HepG2 (cell line): ENCODE measurements around the gene PCGF3. TPM values are rescaled to one million over a fixed set of nuclear protein-coding genes. Genes with fewer than 3 reads are reported as not detected.

ENCODE experiments used
- HDAC2 ChIP-seq: sonication (generic); formaldehyde crosslinking; IDR thresholded peaks from 2 replicates; pipeline ENCODE4 v1.4.0; 2020; ENCODE audit warnings: missing genetic modification reagents
- HMGXB3 ChIP-seq: sonication (generic); formaldehyde crosslinking; IDR thresholded peaks from 2 replicates; pipeline ENCODE4 v1.4.0; 2020; ENCODE audit warnings: missing genetic modification reagents, borderline replicate concordance
- MAFG ChIP-seq: sonication (generic); formaldehyde crosslinking; IDR thresholded peaks from 2 replicates; pipeline ENCODE4 v1.5.1; 2020; ENCODE audit warnings: mild to moderate bottlenecking, missing genetic modification reagents
- MED8 ChIP-seq: sonication (generic); formaldehyde crosslinking; IDR thresholded peaks from 2 replicates; pipeline ENCODE4 v1.8.1; 2023; ENCODE audit warnings: mild to moderate bottlenecking, missing genetic modification reagents; ENCODE audit not compliant: insufficient replicate concordance
- ZNF296 ChIP-seq: sonication (generic); formaldehyde crosslinking; conservative IDR thresholded peaks from 2 replicates; pipeline ENCODE4 v1.5.0; 2020; ENCODE audit warnings: mild to moderate bottlenecking, missing genetic modification reagents
- ZNF468 ChIP-seq: sonication (generic); formaldehyde crosslinking; IDR thresholded peaks from 2 replicates; pipeline ENCODE4 v1.8.0; 2022; ENCODE audit warnings: mild to moderate bottlenecking, moderate library complexity, missing genetic modification reagents
- ZNF737 ChIP-seq: sonication (generic); formaldehyde crosslinking; IDR thresholded peaks from 2 replicates; pipeline ENCODE4 v1.5.0; 2020; ENCODE audit warnings: missing genetic modification reagents, mild to moderate bottlenecking, borderline replicate concordance
- polyA plus RNA-seq, 8 experiments: library from polyadenylated mRNA; depleted of rRNA in 3 of 8; stranded (reverse) in 7 of 8; unstranded in 1 of 8; fragments of >200 nt; fragmentation: Illumina TruSeq in 4 of 8; extraction: Trizol in 4 of 8; gene quantifications; 2 replicates each; pipeline versions ENCODE4 v1.2.1 to v1.2.3, GENCODE V29; 2011 to 2016; ENCODE audit warnings: low read depth in 4 of 8, missing spikeins in 1 of 8, mixed read lengths in 1 of 8; ENCODE audit not compliant: insufficient read depth in 1 of 8
- total RNA-seq, 5 experiments: library from RNA; depleted of rRNA; stranded (reverse); fragments of >200 nt; fragmentation: Illumina TruSeq; extraction: Trizol; gene quantifications; 2 replicates each; pipeline ENCODE4 v1.2.3, GENCODE V29; 2016; ENCODE audit warnings: low read depth in 1 of 5
- TF ChIP-seq, protein P1 (sequence below): sonication (generic); formaldehyde crosslinking; IDR thresholded peaks from 2 replicates; pipeline ENCODE4 v1.5.1; 2020; ENCODE audit warnings: mild to moderate bottlenecking, missing genetic modification reagents, borderline replicate concordance
- TF ChIP-seq, protein P2 (sequence below): IDR thresholded peaks from 2 replicates; pipeline ENCODE4 v1.6.1; 2016; ENCODE audit warnings: missing compliant biosample characterization, missing genetic modification reagents, borderline replicate concordance
- TF ChIP-seq, protein P3 (sequence below): sonication (generic); formaldehyde crosslinking; conservative IDR thresholded peaks from 2 replicates; pipeline ENCODE4 v1.4.0; 2020; ENCODE audit warnings: mild to moderate bottlenecking, missing genetic modification reagents, moderate library complexity

Gene PCGF3
- total and polyA plus RNA-seq, 2 of the 13 experiments (the other 11 are each of a cell fraction or from before 2014, with no cell fraction given) = 28.6 to 66.2 TPM

- TF ChIP-seq, protein P1, sequence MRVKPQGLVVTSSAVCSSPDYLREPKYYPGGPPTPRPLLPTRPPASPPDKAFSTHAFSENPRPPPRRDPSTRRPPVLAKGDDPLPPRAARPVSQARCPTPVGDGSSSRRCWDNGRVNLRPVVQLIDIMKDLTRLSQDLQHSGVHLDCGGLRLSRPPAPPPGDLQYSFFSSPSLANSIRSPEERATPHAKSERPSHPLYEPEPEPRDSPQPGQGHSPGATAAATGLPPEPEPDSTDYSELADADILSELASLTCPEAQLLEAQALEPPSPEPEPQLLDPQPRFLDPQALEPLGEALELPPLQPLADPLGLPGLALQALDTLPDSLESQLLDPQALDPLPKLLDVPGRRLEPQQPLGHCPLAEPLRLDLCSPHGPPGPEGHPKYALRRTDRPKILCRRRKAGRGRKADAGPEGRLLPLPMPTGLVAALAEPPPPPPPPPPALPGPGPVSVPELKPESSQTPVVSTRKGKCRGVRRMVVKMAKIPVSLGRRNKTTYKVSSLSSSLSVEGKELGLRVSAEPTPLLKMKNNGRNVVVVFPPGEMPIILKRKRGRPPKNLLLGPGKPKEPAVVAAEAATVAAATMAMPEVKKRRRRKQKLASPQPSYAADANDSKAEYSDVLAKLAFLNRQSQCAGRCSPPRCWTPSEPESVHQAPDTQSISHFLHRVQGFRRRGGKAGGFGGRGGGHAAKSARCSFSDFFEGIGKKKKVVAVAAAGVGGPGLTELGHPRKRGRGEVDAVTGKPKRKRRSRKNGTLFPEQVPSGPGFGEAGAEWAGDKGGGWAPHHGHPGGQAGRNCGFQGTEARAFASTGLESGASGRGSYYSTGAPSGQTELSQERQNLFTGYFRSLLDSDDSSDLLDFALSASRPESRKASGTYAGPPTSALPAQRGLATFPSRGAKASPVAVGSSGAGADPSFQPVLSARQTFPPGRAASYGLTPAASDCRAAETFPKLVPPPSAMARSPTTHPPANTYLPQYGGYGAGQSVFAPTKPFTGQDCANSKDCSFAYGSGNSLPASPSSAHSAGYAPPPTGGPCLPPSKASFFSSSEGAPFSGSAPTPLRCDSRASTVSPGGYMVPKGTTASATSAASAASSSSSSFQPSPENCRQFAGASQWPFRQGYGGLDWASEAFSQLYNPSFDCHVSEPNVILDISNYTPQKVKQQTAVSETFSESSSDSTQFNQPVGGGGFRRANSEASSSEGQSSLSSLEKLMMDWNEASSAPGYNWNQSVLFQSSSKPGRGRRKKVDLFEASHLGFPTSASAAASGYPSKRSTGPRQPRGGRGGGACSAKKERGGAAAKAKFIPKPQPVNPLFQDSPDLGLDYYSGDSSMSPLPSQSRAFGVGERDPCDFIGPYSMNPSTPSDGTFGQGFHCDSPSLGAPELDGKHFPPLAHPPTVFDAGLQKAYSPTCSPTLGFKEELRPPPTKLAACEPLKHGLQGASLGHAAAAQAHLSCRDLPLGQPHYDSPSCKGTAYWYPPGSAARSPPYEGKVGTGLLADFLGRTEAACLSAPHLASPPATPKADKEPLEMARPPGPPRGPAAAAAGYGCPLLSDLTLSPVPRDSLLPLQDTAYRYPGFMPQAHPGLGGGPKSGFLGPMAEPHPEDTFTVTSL (CRISPR knock-in tag) = peak; percentile 70
- TF ChIP-seq, protein P2, sequence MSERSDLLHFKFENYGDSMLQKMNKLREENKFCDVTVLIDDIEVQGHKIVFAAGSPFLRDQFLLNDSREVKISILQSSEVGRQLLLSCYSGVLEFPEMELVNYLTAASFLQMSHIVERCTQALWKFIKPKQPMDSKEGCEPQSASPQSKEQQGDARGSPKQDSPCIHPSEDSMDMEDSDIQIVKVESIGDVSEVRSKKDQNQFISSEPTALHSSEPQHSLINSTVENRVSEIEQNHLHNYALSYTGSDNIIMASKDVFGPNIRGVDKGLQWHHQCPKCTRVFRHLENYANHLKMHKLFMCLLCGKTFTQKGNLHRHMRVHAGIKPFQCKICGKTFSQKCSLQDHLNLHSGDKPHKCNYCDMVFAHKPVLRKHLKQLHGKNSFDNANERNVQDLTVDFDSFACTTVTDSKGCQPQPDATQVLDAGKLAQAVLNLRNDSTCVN = no peak
- no peak for TF ChIP-seq ZNF296 (CRISPR knock-in tag)
- TF ChIP-seq, protein P3, sequence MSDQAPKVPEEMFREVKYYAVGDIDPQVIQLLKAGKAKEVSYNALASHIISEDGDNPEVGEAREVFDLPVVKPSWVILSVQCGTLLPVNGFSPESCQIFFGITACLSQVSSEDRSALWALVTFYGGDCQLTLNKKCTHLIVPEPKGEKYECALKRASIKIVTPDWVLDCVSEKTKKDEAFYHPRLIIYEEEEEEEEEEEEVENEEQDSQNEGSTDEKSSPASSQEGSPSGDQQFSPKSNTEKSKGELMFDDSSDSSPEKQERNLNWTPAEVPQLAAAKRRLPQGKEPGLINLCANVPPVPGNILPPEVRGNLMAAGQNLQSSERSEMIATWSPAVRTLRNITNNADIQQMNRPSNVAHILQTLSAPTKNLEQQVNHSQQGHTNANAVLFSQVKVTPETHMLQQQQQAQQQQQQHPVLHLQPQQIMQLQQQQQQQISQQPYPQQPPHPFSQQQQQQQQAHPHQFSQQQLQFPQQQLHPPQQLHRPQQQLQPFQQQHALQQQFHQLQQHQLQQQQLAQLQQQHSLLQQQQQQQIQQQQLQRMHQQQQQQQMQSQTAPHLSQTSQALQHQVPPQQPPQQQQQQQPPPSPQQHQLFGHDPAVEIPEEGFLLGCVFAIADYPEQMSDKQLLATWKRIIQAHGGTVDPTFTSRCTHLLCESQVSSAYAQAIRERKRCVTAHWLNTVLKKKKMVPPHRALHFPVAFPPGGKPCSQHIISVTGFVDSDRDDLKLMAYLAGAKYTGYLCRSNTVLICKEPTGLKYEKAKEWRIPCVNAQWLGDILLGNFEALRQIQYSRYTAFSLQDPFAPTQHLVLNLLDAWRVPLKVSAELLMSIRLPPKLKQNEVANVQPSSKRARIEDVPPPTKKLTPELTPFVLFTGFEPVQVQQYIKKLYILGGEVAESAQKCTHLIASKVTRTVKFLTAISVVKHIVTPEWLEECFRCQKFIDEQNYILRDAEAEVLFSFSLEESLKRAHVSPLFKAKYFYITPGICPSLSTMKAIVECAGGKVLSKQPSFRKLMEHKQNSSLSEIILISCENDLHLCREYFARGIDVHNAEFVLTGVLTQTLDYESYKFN = peak; percentile 86
- no peak for TF ChIP-seq MAFG (CRISPR knock-in tag)
- TF ChIP-seq HDAC2 (CRISPR knock-in tag) = peak; percentile 70
- 0 out of 2 replicates have a peak, but pooled peaks have one; percentile 25 for TF ChIP-seq ZNF468 (CRISPR knock-in tag)
- TF ChIP-seq MED8 (CRISPR knock-in tag) = no peak
- TF ChIP-seq ZNF737 (CRISPR knock-in tag) = no peak
- no peak for TF ChIP-seq HMGXB3
These were observed 46.7 kb upstream of the PCGF3 start (continued) for GRCh38 chr4:658681-659667.
